HUES48 (cell line): ENCODE data around the gene EPB41L4B.

Experiments used
- H3K27ac ChIP-seq: one replicate; pipeline ENCODE4 v1.7.0; 2013; ENCODE audit warnings: low read depth, low read length, inconsistent platforms
- H3K27me3 ChIP-seq: 2 replicates; pipeline ENCODE4 v1.6.1; 2013; ENCODE audit warnings: mild to moderate bottlenecking, low read length; ENCODE audit not compliant: control insufficient read depth, insufficient read depth
- H3K36me3 ChIP-seq: 2 replicates; pipeline ENCODE4 v1.6.1; 2013; ENCODE audit warnings: low read length; ENCODE audit not compliant: control insufficient read depth, insufficient read depth
- H3K4me1 ChIP-seq: 2 replicates; pipeline ENCODE4 v1.6.1; 2013; ENCODE audit warnings: mild to moderate bottlenecking, low read length; ENCODE audit not compliant: control insufficient read depth, insufficient read depth
- H3K4me3 ChIP-seq: 2 replicates; pipeline ENCODE4 v1.5.1; 2013; ENCODE audit warnings: mild to moderate bottlenecking, low read depth, low read length
- H3K9ac ChIP-seq: 2 replicates; pipeline ENCODE4 v1.6.1; 2013; ENCODE audit warnings: mild to moderate bottlenecking, low read depth, low read length, moderate library complexity
- H3K9me3 ChIP-seq: 2 replicates; pipeline ENCODE4 v1.6.1; 2013; ENCODE audit warnings: low read length; ENCODE audit not compliant: control insufficient read depth, insufficient read depth

The EPB41L4B gene

GRCh38 chr9:109242741-109243140 lies 78.1 kb downstream of the EPB41L4B start:
- H3K9ac ChIP-seq = no peak overlapping the region
- H3K27ac ChIP-seq = no peak overlapping the region
- H3K4me3 ChIP-seq = no peak overlapping the region
- peaks cover 26% of the 10 kb centered on the region for H3K36me3 ChIP-seq
- peaks cover 24% of the 10 kb centered on the region for H3K4me1 ChIP-seq
- H3K9me3 ChIP-seq = no peaks in the 10 kb centered on the region
- H3K27me3 ChIP-seq = no peaks in the 10 kb centered on the region

GRCh38 chr9:109242014-109242413 lies 78.8 kb downstream of the EPB41L4B start:
- Histone ChIP-seq H3K27ac (peak overlapping the region; percentile 1), H3K36me3 (peaks cover 26% of the 10 kb centered on the region), H3K4me3 (no peak overlapping the region), H3K27me3 (no peaks in the 10 kb centered on the region), H3K9ac (no peak overlapping the region), H3K9me3 (no peaks in the 10 kb centered on the region), H3K4me1 (peaks cover 21% of the 10 kb centered on the region)

- Histone ChIP-seq H3K9ac (no peak overlapping the region), H3K36me3 (peaks cover 26% of the 10 kb centered on the region), H3K27me3 (no peaks in the 10 kb centered on the region), H3K27ac (no peak overlapping the region), H3K9me3 (no peaks in the 10 kb centered on the region), H3K4me1 (peaks cover 16% of the 10 kb centered on the region), H3K4me3 (no peak overlapping the region)
These were observed 79.7 kb downstream of the EPB41L4B start for GRCh38 chr9:109241207-109241606.

- Histone ChIP-seq H3K9me3 (no peaks in the 10 kb centered on the region), H3K4me1 (peaks cover 16% of the 10 kb centered on the region), H3K27ac (no peak overlapping the region), H3K4me3 (no peak overlapping the region), H3K9ac (no peak overlapping the region), H3K36me3 (peaks cover 26% of the 10 kb centered on the region), H3K27me3 (no peaks in the 10 kb centered on the region)
These were observed 81.6 kb downstream of the EPB41L4B start for GRCh38 chr9:109239240-109239639.

GRCh38 chr9:109238655-109239054 lies 82.2 kb downstream of the EPB41L4B start:
- Histone ChIP-seq H3K27me3 (no peaks in the 10 kb centered on the region), H3K9me3 (no peaks in the 10 kb centered on the region), H3K36me3 (peaks cover 26% of the 10 kb centered on the region), H3K4me1 (peaks cover 16% of the 10 kb centered on the region), H3K4me3 (no peak overlapping the region), H3K27ac (no peak overlapping the region), H3K9ac (no peak overlapping the region)

GRCh38 chr9:109238125-109238524 lies 82.7 kb downstream of the EPB41L4B start:
- no peaks in the 10 kb centered on the region for H3K9me3 ChIP-seq
- no peak overlapping the region for H3K9ac ChIP-seq
- no peak overlapping the region for H3K4me3 ChIP-seq
- H3K36me3 ChIP-seq = peaks cover 26% of the 10 kb centered on the region
- H3K27me3 ChIP-seq = no peaks in the 10 kb centered on the region
- H3K27ac ChIP-seq = no peak overlapping the region
- H3K4me1 ChIP-seq = peaks cover 16% of the 10 kb centered on the region

- H3K4me1 ChIP-seq = no peaks in the 10 kb centered on the region
- H3K36me3 ChIP-seq = no peaks in the 10 kb centered on the region
- H3K4me3 ChIP-seq = no peak overlapping the region
- peaks cover 4% of the 10 kb centered on the region; the same call in 1 of the 2 replicates for H3K27me3 ChIP-seq
- H3K9ac ChIP-seq = no peak overlapping the region
- H3K9me3 ChIP-seq = no peaks in the 10 kb centered on the region
- no peak overlapping the region for H3K27ac ChIP-seq
These were observed 88.2 kb downstream of the EPB41L4B start for GRCh38 chr9:109232449-109233237.

- no peak overlapping the region for H3K9ac ChIP-seq
- H3K4me1 ChIP-seq = no peaks in the 10 kb centered on the region
- no peaks in the 10 kb centered on the region for H3K36me3 ChIP-seq
- H3K27me3 ChIP-seq = peaks cover 4% of the 10 kb centered on the region; the same call in 1 of the 2 replicates
- H3K9me3 ChIP-seq = no peaks in the 10 kb centered on the region
- no peak overlapping the region for H3K4me3 ChIP-seq
- H3K27ac ChIP-seq = no peak overlapping the region
These were observed 89.3 kb downstream of the EPB41L4B start for GRCh38 chr9:109231593-109231992.

GRCh38 chr9:109230277-109230676 lies 90.6 kb downstream of the EPB41L4B start:
- Histone ChIP-seq H3K27me3 (peaks cover 4% of the 10 kb centered on the region; the same call in 1 of the 2 replicates), H3K27ac (no peak overlapping the region), H3K36me3 (no peaks in the 10 kb centered on the region), H3K9me3 (no peaks in the 10 kb centered on the region), H3K4me1 (no peaks in the 10 kb centered on the region), H3K9ac (no peak overlapping the region), H3K4me3 (no peak overlapping the region)

- no peak overlapping the region for H3K27ac ChIP-seq
These were observed 91.2 kb downstream of the EPB41L4B start for GRCh38 chr9:109229682-109230081.

GRCh38 chr9:109228093-109228642 lies 92.7 kb downstream of the EPB41L4B start:
- H3K9ac ChIP-seq = no peak overlapping the region
- H3K9me3 ChIP-seq = no peaks in the 10 kb centered on the region
- no peak overlapping the region for H3K27ac ChIP-seq
- H3K4me3 ChIP-seq = no peak overlapping the region
- H3K27me3 ChIP-seq = peaks cover 4% of the 10 kb centered on the region; the same call in 1 of the 2 replicates
- no peaks in the 10 kb centered on the region for H3K4me1 ChIP-seq
- no peaks in the 10 kb centered on the region for H3K36me3 ChIP-seq

More at GRCh38 chr9:109229682-109230081, 91.2 kb downstream of the EPB41L4B start:
- no peaks in the 10 kb centered on the region for H3K36me3 ChIP-seq
- no peak overlapping the region for H3K4me3 ChIP-seq
- peaks cover 4% of the 10 kb centered on the region; the same call in 1 of the 2 replicates for H3K27me3 ChIP-seq
- H3K4me1 ChIP-seq = no peaks in the 10 kb centered on the region
- H3K9ac ChIP-seq = no peak overlapping the region
- H3K9me3 ChIP-seq = no peaks in the 10 kb centered on the region
